Measurements from ENCODE around the gene IL1RAPL2.

The IL1RAPL2 gene

DNA sequence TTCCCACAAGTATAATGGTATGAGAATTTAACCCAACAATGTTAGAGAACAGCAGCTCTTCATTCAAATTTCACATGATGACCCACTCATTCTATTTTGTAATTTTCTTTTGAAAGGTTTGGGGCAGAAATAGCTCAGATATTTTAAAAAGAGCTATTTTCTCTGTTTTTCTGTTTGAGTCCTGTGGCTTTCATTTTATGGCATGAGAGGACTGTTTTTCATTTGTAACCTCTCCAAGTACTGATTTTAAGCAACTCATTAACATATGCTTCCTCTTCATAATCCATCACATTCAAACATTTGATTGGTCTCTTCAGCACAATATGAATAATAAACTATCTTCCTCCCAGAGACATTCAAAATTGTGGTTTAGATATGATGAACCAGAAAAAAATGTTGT is 783.5 kb downstream of the IL1RAPL2 start:
- no peak for DNase-seq (ENCODE audit: low spot score)
- TF ChIP-seq, protein P1, sequence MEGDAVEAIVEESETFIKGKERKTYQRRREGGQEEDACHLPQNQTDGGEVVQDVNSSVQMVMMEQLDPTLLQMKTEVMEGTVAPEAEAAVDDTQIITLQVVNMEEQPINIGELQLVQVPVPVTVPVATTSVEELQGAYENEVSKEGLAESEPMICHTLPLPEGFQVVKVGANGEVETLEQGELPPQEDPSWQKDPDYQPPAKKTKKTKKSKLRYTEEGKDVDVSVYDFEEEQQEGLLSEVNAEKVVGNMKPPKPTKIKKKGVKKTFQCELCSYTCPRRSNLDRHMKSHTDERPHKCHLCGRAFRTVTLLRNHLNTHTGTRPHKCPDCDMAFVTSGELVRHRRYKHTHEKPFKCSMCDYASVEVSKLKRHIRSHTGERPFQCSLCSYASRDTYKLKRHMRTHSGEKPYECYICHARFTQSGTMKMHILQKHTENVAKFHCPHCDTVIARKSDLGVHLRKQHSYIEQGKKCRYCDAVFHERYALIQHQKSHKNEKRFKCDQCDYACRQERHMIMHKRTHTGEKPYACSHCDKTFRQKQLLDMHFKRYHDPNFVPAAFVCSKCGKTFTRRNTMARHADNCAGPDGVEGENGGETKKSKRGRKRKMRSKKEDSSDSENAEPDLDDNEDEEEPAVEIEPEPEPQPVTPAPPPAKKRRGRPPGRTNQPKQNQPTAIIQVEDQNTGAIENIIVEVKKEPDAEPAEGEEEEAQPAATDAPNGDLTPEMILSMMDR (IDR thresholded peaks at IDR 0.05; ENCODE audit: extremely low read depth, missing control alignments) = no peak

DNA sequence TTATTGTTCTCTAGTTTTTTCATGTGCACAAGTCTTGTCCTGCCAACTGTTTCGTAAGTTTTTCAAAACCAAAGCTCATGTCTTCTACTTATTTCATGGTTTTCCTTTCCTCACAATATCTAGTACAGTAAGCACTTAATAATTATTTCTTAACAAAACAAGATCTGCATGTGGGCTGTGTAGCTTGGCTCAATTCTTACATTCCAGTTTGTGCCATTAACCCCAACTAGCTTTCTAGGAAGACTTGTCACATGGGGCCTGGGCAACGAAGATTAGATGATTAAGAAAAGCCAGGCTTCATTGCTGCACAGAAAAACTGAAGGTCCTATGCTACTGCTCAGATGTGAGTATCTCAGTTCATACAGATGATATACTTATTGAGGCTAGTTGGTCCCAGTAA is 809.8 kb downstream of the IL1RAPL2 start:
- TF ChIP-seq, protein P1 (IDR thresholded peaks at IDR 0.05; ENCODE audit: extremely low read depth, missing control alignments) = no peak
- DNase-seq (ENCODE audit: low spot score) = no peak

DNA sequence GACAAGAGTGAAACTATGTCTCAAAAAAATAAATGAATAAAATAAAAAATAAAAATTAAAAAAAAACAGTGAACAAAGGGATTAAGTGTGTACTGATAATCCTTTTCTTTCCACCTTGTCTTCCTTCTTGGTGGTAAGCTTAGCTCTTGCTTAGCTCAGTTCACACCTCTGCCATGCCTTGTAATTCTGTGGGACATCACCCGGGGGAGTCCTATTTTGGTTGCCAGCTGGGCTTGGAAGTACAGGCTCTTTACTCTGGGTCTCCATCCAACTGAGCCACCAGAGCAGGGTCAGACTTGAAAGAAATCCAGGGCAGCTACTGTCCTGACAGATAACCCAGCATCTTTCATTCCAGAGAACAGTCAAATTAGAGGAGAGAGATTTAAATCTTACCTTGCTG is 858.7 kb downstream of the IL1RAPL2 start:
- TF ChIP-seq, protein P1 (IDR thresholded peaks at IDR 0.05; ENCODE audit: extremely low read depth, missing control alignments) = no peak
- no peak for DNase-seq (ENCODE audit: low spot score)

DNA sequence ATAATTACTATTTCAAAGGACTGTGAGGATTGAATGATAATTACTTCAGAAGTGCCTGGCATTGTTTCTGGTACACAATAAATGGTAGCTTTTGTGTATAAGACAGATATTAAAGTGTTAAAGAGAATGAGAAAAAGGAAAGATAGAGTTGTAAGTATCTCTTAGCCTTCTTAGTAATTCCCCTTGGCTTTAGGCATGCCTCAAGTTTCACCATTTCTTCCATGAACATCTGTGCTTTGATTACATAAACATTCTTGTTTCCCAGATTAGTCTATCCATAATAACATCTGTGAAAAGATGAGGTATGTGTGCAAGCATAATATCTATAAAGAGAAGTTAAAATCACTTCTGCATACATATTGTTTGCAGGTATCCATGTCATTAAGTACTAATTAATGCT is 885.4 kb downstream of the IL1RAPL2 start:
- DNase-seq (ENCODE audit: low spot score) = no peak
- TF ChIP-seq, protein P1 (IDR thresholded peaks at IDR 0.05; ENCODE audit: extremely low read depth, missing control alignments) = no peak

DNA sequence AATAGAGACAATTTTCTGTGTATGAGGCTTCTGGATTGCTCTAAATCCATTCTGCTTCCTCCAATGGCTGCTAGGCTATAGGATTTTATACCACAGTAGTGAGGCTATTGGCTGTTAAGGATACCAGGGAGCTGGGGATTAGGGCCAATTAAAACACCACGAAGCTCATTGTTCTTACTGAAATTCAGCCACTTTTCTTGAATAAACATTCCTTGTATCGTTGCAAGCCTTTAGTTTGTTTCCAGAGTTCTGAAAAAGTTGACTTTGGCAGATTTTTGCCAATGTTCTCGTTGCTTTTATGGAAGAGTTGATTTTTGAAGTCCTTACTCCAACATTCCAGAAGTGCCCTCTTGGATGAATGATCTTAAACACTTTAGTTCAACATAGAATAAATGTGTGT is 892.8 kb downstream of the IL1RAPL2 start:
- DNase-seq (ENCODE audit: low spot score) = no peak
- TF ChIP-seq, protein P1 (IDR thresholded peaks at IDR 0.05; ENCODE audit: extremely low read depth, missing control alignments) = no peak

DNA sequence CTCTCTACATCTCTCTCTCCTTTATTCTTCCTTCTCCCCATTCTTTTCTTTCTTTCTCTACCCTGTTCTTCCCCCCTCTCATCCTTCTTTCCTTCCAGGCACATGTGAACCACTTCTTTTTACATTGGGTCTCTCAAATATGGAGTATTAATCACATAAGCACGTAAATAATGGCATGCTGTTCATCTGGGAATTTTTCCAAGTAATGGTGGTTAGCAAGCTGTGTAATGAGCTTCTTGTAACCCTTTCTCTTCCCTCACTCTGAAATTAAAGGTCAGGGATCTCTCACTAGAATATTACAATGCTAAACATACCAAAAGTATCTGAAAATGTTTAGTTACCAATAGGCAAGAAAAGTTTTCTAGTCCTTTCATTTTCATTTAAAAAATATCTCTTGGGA is 894.4 kb downstream of the IL1RAPL2 start:
- TF ChIP-seq, protein P1 (IDR thresholded peaks at IDR 0.05; ENCODE audit: extremely low read depth, missing control alignments) = no peak
- no peak for DNase-seq (ENCODE audit: low spot score)

DNA sequence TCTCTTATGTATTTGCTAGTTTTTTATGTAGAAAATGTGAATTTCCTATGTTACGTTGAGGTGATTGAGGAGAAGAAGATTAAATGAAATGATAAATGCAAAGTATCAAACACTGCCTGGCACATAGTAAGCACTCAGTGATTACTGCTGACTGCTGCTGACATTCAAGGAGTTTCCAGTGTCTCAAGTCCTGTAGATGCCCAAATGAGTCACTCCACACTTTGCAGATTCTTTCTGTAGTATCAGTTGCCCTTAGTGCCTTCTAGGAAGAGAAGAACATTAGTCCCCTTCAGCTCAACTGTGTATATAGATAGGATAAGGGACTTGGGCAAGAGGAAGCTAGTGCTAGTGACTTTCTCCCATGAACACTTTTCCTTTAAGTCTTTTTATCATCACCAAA is 895.0 kb downstream of the IL1RAPL2 start:
- TF ChIP-seq, protein P1 (IDR thresholded peaks at IDR 0.05; ENCODE audit: extremely low read depth, missing control alignments) = no peak
- no peak for DNase-seq (ENCODE audit: low spot score)
